ENCODE measurements around the gene TMEM63C. TPM values are rescaled to one million over a fixed set of nuclear protein-coding genes. Genes with fewer than 3 reads are reported as not detected.

The TMEM63C gene
- total RNA-seq, 4 donors from 2014 or later = 11.4 to 37.6 (median 18.9) TPM

GRCh38 chr14:77201696-77202095 lies 20.1 kb downstream of the TMEM63C start:
- DNase-seq (ENCODE audit: low spot score in 2 of 2) = no peak
- no peak for TF ChIP-seq POLR2A (IDR thresholded peaks at IDR 0.05)
- TF ChIP-seq, protein P1, sequence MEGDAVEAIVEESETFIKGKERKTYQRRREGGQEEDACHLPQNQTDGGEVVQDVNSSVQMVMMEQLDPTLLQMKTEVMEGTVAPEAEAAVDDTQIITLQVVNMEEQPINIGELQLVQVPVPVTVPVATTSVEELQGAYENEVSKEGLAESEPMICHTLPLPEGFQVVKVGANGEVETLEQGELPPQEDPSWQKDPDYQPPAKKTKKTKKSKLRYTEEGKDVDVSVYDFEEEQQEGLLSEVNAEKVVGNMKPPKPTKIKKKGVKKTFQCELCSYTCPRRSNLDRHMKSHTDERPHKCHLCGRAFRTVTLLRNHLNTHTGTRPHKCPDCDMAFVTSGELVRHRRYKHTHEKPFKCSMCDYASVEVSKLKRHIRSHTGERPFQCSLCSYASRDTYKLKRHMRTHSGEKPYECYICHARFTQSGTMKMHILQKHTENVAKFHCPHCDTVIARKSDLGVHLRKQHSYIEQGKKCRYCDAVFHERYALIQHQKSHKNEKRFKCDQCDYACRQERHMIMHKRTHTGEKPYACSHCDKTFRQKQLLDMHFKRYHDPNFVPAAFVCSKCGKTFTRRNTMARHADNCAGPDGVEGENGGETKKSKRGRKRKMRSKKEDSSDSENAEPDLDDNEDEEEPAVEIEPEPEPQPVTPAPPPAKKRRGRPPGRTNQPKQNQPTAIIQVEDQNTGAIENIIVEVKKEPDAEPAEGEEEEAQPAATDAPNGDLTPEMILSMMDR (IDR thresholded peaks at IDR 0.05) = no peak
- 86 to 88% methylated on average over 4 of the region's 4 CpGs for WGBS, 2 donors
- intact Hi-C loops (cut with DNase I; ENCODE audit: low total_unique reads) = no loop called here
- no peak overlapping the region for H3K4me3 ChIP-seq (ENCODE audit: low read depth, poor library complexity, severe bottlenecking)

GRCh38 chr14:77203611-77204458 lies 22.2 kb downstream of the TMEM63C start:
- H3K4me3 ChIP-seq (ENCODE audit: low read depth, poor library complexity, severe bottlenecking) = no peak overlapping the region
- WGBS, 2 donors = 29 to 40% methylated on average over 4 to 5 of the region's 5 CpGs
- intact Hi-C loops (cut with DNase I; ENCODE audit: low total_unique reads) = no loop called here
- DNase-seq (ENCODE audit: low spot score in 2 of 2) = no peak
- TF ChIP-seq POLR2A (IDR thresholded peaks at IDR 0.05) = no peak
- TF ChIP-seq, protein P1 (IDR thresholded peaks at IDR 0.05) = no peak

- no peak for DNase-seq (ENCODE audit: low spot score in 2 of 2)
- H3K4me3 ChIP-seq (ENCODE audit: low read depth, poor library complexity, severe bottlenecking) = no peak overlapping the region
- no peak for TF ChIP-seq POLR2A (IDR thresholded peaks at IDR 0.05)
- TF ChIP-seq, protein P1 (IDR thresholded peaks at IDR 0.05) = no peak
- 63 to 69% methylated on average over 6 of the region's 6 CpGs for WGBS, 2 donors
- intact Hi-C loops (cut with DNase I; ENCODE audit: low total_unique reads) = no loop called here
These were observed 22.8 kb downstream of the TMEM63C start for GRCh38 chr14:77204459-77204771.

DNA sequence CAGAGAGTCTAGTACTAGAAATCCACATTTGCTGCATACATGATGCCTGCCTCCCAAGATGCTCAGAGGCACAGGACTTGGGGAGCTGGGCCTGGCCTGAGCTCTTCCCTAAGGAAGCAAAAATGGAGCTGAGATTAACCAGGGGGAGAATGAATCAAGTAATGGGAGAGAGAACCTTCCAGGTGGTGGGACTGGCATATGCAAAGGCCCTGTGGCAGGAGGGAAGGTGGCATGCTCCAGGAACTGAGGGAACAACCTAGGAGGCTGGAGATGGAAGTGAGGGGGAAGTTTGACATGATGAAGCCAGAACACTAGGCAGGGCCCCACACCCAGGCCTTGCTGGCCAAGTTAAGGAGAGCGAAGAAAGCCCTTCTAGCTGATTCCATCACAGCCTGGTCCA lies 23.3 kb downstream of the TMEM63C start:
- DNase-seq (ENCODE audit: low spot score in 2 of 2) = no peak
- no peak overlapping the region for H3K4me3 ChIP-seq (ENCODE audit: low read depth, poor library complexity, severe bottlenecking)
- 80 to 83% methylated on average over 1 of the region's 1 CpG for WGBS, 2 donors
- TF ChIP-seq POLR2A (IDR thresholded peaks at IDR 0.05) = no peak
- TF ChIP-seq, protein P1 (IDR thresholded peaks at IDR 0.05) = no peak
- intact Hi-C loops (cut with DNase I; ENCODE audit: low total_unique reads) = no loop called here

DNA sequence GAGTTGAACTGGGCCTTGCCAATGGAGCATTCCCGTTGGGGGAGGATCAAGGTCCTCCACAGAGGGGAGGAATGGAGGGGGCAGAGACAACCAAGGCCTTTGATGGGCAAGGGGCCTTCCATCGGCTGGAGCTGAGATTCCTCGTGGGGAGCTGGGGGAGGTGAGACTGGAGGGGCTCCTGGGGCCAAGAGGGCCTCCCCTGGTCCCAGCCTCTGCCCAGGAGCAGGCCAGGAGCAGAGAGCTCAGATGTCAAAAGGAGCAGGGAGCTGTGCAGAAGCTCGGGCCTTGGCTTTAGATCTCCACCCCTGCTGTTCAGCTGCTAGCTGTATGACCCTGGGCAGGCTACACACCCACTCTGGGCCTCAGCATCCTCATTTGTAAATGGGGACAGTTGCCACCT lies 24.0 kb downstream of the TMEM63C start:
- TF ChIP-seq, protein P1 (IDR thresholded peaks at IDR 0.05) = no peak
- H3K4me3 ChIP-seq (ENCODE audit: low read depth, poor library complexity, severe bottlenecking) = no peak overlapping the region
- DNase-seq (ENCODE audit: low spot score in 2 of 2) = no peak
- WGBS, 2 donors = 57 to 83% methylated on average over 4 of the region's 4 CpGs
- intact Hi-C loops (cut with DNase I; ENCODE audit: low total_unique reads) = no loop called here
